GM15510 (cell line): ENCODE results near the gene MAP3K1.

Experiments
- POLR2A ChIP-seq: IDR thresholded peaks from 3 replicates; pipeline ENCODE4 v1.6.1; 2011; ENCODE audit warnings: borderline replicate concordance; ENCODE audit not compliant: insufficient read length; ENCODE audit errors: extremely low read depth

MAP3K1 gene

GRCh38 chr5:56814963-56815657, at the start of gene MAP3K1:
TSS of gene MAP3K1 (plus strand) at chr5:56815549. CDS start at chr5:56815574, 25 bp downstream.
- TF ChIP-seq POLR2A: peak; percentile 56

- no peak for TF ChIP-seq POLR2A
These were observed 48.4 kb upstream of the MAP3K1 start for GRCh38 chr5:56766926-56767325.

GRCh38 chr5:56769875-56770604, 45.3 kb upstream of the MAP3K1 start:
- no peak for TF ChIP-seq POLR2A

- TF ChIP-seq POLR2A: no peak
These were observed 42.6 kb upstream of the MAP3K1 start for GRCh38 chr5:56772767-56773166.

GRCh38 chr5:56774957-56775356, 40.4 kb upstream of the MAP3K1 start:
- no peak for TF ChIP-seq POLR2A

GRCh38 chr5:56783261-56783660, 32.1 kb upstream of the MAP3K1 start:
- no peak for TF ChIP-seq POLR2A

- no peak for TF ChIP-seq POLR2A
These were observed 29.0 kb upstream of the MAP3K1 start for GRCh38 chr5:56786346-56786745.

- no peak for TF ChIP-seq POLR2A
These were observed 24.0 kb upstream of the MAP3K1 start for GRCh38 chr5:56791396-56791795.

GRCh38 chr5:56798521-56798920, 16.8 kb upstream of the MAP3K1 start:
- no peak for TF ChIP-seq POLR2A

GRCh38 chr5:56800186-56800585, 15.2 kb upstream of the MAP3K1 start:
- no peak for TF ChIP-seq POLR2A

- TF ChIP-seq POLR2A: no peak
These were observed 14.1 kb upstream of the MAP3K1 start for GRCh38 chr5:56801256-56801655.

- TF ChIP-seq POLR2A: no peak
These were observed 13.1 kb upstream of the MAP3K1 start for GRCh38 chr5:56802205-56802604.

- TF ChIP-seq POLR2A: no peak
These were observed 12.3 kb upstream of the MAP3K1 start for GRCh38 chr5:56803025-56803424.

GRCh38 chr5:56803894-56804293, 11.5 kb upstream of the MAP3K1 start:
- no peak for TF ChIP-seq POLR2A

- no peak for TF ChIP-seq POLR2A
These were observed 7.7 kb upstream of the MAP3K1 start for GRCh38 chr5:56807679-56808078.

GRCh38 chr5:56808211-56808610, 7.1 kb upstream of the MAP3K1 start:
- TF ChIP-seq POLR2A: no peak
